Daoy (cell line): ENCODE data around the gene DHRS11. TPM values are rescaled to one million over a fixed set of nuclear protein-coding genes. Genes with fewer than 3 reads are reported as not detected.
"Not testable (repeated sequence)": the region's sequence is repeated elsewhere in the genome, so short reads cannot be mapped to it uniquely, and the experiment has no call there.

Experiments
- DNase-seq: peaks from one replicate; pipeline ENCODE4 v3.0.0-alpha.2; 2015; ENCODE audit warnings: low read depth
- total RNA-seq: library from RNA; depleted of rRNA; stranded (reverse); fragments of >200 nt; shearing (Covaris generic); gene quantifications from 2 replicates; pipeline ENCODE4 v1.2.3, GENCODE V29; 2014

DHRS11 gene
- total RNA-seq, 1 experiment from 2014 or later: 5.5 TPM

DNA sequence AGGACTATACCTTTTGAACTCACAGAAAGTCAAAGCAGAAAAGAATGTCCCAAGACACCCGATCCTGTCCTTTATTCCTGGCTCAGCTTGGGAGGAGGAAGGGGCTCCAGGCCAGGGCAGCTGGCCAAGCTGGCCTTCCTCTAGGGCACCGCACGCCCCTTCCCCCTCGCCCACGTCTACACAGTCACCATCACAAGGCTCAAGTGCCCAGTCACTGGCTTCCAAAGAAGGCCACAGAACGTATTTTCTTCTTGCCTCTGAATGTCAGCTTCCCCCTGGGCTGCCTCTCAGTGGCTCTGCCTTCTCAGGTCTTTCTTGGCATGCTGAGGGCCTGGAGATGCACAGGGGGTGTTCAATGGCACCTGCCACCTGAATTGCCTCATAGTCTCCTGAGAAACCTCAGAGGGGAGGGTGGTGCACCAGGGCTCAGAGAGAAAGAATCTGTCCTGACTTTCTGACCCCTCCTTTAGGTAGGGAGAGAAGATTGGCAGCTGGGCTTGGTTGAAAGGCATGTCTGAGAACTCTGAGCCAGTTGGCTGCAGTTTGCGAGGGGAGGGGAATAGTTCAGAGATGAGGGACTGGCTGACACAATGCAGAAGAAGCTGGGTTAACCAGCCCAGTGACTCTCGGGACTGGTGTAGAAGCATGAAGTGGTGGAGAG is 2.1 kb downstream of the DHRS11 start:
- no peak for DNase-seq

DNA sequence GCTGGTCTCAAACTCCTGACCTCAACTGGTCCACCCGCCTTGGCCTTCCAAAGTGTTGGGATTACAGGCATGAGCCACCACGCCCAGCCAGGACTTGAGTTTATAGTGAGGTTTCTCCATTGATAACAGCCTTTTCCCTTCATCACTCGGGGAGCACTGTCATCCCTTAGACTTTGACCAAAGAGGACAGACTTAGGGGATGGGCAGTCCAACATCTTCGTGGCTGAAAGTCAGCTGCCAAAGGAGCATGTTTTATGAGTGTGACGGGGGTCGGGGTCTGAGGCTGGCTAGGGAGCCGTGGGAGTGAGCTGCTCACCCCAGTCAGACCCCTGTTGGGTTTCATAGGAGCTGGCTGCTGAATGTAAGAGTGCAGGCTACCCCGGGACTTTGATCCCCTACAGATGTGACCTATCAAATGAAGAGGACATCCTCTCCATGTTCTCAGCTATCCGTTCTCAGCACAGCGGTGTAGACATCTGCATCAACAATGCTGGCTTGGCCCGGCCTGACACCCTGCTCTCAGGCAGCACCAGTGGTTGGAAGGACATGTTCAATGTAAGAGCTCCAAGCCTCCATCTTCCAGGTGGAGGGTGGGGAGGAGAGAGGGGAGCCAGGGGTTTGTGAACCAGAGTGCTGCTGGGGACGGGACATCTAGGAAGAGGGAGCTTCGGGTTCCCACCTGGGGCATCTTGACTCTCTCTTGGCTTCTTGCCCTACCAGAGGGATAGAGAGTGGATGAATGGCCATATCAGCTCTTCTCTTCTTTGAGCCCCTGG is 3.1 kb downstream of the DHRS11 start:
- no peak for DNase-seq

DNA sequence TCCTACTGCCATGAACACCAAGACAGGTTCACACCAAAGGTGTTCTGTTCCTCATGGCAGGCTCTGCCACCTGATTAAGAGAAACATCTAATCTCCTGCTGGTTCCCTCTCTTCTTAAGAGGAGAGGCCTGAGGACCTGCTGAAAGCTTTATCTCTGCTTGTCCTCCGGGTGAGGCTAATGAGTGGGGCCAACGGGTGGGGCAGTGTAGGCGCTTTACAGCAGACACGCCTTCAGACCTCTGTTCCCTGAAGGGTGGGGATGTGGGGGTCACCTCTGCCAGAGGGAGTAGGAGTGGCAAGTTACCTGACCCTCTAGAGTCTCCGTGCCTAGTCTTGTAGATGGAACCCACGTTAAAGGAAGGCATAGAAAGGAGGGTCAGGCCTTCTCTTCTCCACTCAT is 5.5 kb downstream of the DHRS11 start:
- DNase-seq: no peak

DNA sequence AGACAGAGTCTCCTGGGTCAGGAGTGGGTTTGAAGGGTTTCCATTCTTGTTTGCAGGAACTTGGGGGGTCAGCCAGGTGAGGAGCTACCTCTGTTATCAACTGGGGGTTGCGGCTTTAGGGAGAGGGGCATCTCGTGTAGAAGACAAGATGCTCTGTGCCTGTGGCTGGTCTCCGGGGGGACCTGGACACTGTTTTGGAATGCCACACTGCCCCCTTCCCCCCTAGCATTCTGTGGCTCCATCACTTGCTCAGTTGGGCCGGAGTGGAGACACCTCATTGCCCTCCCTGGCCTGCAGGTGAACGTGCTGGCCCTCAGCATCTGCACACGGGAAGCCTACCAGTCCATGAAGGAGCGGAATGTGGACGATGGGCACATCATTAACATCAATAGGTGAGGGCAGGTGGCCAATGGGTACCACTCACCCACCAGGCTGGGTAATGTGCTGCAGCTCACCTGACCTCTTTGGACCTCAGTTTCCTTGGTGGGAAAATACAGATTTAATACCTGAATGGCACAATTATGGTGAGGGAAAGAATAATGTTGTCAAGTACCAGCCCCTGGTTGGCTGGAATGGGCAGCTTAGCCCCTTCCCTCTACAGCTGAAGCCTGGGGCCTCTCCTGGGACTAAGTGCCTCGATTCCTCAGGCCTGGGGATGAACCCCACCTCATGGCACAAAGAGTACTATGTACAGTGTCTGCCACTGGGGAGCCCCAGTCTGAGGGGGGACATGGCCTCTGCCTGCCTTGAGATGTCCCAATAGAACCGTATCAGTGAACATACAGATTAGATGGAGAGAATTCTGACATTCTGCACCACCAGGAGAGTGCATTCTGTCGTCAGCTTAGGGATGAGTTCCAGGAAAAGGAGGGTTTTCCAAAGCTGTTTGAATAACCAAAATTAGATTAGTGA is 6.4 kb downstream of the DHRS11 start:
- DNase-seq: no peak

DNA sequence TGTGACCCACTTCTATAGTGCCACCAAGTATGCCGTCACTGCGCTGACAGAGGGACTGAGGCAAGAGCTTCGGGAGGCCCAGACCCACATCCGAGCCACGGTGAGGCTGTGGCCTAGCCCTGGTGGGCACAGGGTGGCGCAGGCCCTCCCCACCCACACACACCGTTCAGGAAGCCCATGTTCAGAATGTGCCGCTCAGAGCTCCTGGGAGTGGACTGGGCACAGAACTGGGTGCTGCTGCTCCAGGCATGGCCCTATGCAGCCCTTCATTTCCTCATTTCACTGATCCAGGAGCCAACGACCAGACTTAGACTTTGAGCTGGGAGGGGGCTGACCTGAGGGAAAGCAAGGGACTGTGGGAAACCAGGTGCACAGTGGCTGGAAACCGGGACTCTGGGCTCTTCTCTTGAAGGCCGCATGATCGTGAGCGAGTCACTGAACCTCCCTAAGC is 7.3 kb downstream of the DHRS11 start:
- DNase-seq: no peak

DNA sequence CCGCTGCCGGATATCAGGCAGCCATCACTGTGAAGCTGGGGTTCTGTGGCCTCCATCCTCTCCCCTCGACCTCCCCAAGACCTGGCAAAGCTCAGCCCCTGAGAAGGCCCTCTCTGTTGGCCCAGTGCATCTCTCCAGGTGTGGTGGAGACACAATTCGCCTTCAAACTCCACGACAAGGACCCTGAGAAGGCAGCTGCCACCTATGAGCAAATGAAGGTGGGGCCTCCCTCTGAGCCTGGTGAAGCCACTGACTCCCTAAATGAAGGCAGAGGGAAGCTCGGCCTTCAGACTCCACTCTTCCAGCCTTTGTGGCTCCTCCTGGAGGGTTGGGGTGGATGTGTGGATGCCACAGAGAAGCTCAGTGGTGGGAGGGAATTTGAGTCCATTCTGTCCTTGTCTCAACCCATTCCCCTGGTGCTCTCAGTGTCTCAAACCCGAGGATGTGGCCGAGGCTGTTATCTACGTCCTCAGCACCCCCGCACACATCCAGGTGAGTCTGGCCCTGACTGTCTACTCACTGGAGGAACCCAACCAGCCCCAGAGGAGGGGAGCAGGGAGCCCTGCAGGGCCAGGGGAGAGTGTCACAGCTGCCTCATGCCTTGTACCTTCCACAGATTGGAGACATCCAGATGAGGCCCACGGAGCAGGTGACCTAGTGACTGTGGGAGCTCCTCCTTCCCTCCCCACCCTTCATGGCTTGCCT is 8.0 kb downstream of the DHRS11 start:
- DNase-seq: no peak

DNA sequence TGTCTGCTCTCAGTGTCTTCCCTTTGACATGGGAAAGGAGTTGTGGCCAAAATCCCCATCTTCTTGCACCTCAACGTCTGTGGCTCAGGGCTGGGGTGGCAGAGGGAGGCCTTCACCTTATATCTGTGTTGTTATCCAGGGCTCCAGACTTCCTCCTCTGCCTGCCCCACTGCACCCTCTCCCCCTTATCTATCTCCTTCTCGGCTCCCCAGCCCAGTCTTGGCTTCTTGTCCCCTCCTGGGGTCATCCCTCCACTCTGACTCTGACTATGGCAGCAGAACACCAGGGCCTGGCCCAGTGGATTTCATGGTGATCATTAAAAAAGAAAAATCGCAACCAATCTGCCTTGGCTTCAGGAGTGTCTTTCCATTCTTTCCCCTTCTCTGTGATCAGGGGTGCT is 8.8 kb downstream of the DHRS11 start:
- no peak for DNase-seq

DNA sequence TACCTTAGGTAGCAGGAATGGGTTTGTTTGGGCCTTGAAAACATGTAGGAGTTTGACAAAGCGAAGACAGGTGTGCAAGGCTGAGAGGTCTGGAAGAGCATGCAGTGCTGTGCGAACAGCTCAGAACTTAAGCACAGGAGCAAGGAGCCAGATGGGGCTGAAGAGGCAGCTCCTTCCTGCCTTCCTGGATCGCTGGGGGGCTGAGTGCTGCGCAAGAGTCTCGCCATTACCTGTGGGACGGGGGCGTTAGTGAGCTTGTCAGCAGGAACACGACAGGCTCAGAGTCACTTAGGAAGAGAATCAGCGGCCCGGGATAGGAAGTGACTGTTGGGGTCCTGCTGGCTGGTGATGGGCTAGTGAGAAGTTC is 9.2 kb downstream of the DHRS11 start:
- no peak for DNase-seq

DNA sequence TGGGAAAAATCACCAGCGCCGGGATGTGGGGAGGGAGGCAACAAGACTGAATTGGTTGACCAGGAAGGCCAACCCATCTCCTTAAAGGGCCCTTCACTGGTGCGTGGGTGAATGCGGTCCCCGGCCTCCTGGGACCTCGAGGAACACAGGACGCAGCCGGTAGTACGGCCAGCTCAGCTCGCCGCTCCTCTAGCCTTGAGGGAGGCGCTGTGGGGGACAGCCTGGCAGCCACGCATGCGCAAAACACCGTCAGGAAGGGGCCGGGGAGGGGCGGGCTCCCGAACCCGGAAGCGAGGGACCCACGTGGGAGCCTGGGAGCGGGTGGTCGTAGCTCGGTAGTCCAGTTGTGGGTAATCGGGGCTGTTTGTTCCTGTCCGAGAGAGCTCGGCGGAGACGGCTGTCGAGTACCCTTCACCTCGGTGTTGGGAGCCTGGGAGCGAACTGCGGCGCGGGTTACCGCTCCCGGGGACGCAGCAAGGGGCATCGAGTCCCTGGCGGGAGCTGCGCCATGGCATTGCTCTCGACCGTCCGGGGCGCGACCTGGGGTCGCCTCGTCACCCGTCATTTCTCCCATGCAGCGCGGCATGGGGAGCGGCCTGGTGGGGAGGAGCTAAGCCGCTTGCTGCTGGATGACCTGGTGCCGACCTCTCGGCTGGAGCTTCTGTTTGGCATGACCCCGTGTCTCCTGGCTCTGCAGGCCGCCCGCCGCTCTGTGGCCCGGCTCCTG is 9.8 kb downstream of the DHRS11 start, which contains the start of gene MRM1:
Gene MRM1 (plus strand): TSS at position 281 of the 727 bp plus-strand sequence. CDS start 228 bp downstream, at position 509.
- DNase-seq: peak; percentile 93

DNA sequence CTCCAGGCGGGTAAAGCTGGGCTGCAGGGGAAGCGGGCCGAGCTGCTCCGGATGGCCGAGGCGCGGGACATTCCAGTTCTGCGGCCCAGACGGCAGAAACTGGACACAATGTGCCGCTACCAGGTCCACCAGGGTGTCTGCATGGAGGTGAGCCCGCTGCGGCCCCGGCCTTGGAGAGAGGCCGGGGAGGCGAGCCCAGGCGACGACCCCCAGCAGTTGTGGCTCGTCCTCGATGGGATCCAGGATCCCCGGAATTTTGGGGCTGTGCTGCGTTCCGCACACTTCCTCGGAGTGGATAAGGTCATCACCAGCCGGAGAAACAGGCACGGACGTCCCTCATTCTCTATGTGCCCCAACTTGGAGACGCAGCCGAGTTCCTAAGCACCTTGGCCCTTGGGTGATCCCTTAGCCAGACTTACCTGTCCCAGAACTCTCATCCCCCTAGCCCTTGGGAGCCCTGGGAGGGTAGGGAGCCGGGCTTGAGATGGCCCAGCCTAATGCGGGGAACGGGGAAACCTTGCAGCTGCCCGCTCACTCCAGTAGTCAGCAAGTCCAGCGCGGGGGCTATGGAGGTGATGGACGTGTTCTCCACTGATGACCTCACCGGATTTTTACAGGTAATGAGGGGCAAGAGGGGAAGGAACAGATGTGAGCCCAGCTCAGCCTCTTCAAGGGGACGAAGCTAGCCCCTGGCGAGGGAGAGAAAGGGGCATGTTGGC is 10.5 kb downstream of the DHRS11 start:
- DNase-seq: no peak

DNA sequence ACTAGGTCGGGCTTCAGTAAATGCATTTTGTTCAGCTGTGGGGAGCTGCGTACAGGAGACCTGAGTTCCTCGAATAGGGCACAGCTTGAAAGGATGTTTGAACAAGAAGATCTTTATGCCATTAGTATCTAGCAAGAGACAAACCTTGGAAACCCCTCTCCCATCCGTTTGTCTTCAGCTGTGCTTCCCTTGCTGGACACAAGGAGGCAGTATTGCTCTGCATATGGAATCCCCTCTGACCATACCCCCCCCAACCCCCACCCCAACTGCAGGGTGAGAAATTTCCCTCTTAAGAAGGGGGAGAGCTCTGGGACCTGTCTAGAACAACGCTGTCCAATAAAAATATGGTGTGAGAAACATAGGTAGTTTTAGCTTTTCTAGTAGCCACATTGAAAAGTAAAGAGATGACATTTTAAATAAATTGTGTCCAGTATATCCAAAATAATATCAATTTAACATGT is 11.3 kb downstream of the DHRS11 start:
- DNase-seq: peak; percentile 58

DNA sequence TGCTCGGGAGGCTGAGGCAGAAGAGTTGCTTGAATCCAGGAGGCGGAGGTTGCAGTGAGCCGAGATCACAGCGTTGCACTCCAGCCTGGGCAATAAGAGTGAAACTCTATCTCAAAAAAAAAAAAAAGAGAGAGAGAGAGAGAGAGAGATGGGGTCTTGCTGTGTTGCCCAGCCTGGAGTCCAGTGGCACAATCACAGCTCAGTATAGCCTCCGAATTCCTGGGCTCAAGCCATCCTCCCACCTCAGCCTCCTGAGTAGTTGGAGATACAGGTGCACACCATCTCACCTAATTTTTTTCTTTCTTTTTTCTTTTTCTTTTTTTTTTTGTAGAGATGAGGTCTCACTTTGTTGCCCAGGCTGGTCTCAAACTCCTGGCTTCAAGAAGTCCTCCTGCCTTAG is 13.3 kb downstream of the DHRS11 start:
- DNase-seq: not testable (repeated sequence)

DNA sequence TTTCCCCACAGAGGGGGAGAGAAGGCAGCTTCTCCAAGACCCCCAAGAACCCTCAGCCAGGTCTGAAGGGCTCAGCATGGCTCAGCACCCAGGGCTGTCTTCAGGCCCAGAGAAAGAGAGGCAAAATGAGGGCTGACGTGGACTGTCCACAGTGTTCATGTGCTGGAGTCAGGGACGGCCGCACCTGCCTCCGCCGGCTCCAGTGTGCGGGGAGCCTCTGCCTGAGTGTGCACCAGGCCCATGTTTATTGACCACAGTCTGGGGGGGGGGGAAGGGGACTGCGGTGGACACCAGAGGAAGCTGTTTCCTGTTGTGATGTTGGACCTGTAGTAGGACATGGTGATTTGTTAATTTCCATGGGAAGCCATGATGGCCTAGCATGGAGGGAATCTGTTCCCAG is 16.6 kb downstream of the DHRS11 start:
- DNase-seq: no peak

DNA sequence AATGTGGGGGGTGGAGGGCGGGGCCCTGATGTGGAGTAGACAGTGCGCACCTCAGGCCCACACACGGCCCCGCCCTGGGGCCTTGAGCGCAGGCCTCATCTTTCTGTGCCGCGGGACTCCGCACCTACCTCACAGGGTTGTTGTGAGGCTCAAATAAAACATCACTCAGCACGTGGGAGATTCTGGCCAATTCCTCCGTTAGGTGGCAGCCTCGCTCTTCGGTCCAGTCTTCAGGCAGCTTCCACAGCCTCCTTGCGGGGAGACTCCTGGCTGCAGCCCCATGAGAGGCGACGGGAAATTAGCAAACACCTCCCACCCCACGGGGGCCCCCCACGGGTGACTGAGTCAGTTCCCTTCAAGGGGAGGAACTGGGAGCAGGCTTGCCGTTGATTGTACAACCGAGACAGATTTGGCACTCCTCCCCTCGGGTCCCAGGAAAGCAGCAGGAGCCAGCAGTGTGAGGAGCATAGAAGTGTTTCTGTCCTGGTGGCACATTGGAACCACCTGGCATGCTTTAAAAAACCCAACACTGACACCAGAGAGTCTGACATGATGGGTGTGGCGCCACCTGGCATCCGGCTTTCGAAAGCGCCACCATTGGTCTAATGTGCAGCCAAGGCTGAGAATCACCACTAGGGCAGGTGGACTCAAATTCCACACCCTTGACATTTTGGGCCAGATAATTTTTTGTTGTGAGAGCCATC is 17.3 kb downstream of the DHRS11 start:
- peak; percentile 51 for DNase-seq

DNA sequence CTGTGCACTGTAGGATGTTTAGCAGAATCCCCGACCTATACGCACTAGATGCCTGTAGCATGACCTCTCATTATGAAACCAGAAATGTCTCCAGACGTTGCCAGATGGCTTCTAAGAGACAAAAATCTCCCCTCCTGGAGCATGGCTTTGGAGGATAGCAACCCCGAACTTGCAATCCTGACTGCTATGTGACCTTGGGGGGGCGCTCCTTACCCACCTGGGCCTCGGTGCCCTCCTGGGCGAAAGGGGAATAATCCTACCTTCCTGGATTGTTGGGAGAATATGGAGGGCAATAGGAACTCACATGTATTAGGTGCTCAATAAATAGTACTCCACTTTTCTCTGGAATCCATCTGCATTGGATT is 17.8 kb downstream of the DHRS11 start:
- no peak for DNase-seq

DNA sequence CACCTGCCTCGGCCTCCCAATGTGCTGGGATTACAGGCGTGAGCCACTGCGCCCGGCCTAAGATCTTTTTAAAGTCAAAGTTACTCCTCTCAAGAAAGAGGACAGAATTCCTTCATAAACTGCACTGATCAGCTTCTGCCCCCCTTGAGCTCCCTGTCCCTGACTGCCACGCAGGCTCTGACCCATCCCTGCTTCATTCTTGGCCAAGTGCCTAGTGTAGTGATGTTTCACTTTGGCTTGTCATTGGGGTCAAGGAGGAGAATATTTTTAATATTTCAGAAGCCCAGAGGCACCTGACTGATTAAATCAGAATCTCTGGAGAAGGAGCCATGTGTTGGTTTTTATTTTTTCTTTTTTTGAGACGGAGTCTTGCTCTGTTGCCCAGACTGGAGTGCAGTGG is 18.8 kb downstream of the DHRS11 start:
- DNase-seq: no peak

DNA sequence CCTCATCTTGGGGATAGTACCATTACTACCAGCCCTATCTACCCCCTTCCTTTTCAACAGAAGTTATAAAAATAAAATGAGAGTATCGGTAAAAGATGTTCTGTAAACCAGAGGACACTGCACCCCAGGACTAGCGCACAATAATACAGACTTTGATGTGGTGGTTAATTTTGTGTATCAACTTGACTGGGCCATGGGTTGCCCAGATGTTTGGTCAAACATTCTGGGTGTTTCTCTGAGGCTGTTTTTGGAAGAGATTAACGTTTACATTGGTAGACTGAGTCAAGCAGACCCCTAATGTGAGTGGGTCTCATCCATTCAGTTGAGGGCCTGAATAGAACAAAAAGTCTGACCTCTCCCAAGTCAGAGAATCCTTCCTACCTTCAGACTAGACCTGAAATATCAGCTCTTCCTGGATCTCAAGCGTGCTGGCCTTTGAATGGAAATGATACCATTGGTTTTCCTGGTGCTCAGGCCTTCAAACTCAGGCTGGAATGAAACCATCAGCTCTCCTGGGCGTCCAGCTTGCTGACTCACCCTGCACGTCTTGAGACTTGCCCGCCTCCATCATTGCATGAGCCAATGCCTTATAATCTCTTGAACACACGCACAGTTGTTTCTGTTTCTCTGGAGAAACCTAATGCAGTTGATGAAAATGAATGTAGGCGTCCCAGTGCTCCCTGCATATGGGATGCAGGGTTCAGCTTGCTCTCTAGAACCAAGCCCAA is 19.8 kb downstream of the DHRS11 start:
- peak; percentile 57 for DNase-seq

DNA sequence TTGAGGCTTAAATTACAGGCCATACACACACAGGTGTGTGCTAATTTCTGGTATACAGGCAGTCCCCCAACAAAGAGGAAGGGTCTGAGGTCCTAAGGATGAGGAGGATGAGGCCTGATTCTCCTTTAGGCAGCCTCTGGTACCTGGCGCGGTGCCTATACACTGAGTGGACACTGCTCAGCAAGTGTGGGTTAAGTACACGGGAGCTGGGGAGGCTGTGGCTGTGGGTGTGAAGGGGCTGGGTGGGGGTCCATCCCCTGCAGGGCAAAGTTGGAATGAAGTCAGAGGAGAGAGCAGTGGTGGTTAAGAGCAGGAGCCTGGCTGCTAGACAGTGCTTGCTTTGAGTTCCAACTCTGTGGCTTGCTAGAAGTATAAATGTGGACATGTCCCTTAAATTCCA is 20.6 kb downstream of the DHRS11 start:
- no peak for DNase-seq

DNA sequence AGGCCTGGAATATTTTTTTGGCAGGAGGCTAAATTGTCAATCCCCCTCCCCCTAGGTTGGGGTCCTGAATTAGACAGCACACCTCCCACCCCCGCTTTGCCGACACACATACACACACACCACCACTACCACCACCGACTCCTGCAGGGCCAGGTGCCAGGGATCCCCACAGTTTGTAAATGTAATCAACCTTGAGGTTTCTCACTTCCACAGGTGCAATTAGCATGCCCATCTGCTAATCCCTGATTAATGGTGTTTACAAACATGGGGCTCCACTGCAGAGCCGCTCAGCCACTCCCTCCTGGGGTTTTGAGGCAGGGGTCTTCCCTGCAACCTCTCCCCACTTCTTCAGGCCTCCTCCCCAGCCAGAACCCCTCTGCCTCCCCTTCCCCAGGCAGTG is 21.5 kb downstream of the DHRS11 start:
- DNase-seq: no peak
